Measurements from ENCODE around the gene PLA2G6.

DNA sequence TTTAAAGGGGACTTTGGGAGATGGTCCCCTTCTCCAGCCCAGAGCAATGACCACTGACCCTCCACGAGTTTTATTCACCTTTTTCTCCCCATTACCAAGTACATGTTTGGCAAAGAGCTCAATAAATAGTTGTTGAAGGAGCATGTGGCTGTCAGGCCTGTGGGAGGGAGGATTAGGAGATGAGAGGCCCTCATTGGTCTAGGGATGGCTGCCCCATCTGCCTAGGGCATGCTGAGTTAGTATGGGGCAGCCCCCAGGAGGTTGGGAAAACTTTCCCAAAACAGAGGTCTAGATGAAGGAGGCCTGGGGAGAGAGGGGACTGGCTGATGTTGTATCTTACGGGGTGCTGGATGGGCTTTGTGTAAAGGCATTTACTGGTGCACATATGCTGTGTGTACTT is 30.8 kb upstream of the PLA2G6 start:
- TF ChIP-seq EZH2 (IDR thresholded peaks at IDR 0.05; ENCODE audit: low read depth, low read length, severe bottlenecking) (no peak), POLR2AphosphoS5 (IDR thresholded peaks at IDR 0.05; ENCODE audit: low read depth, low read length) (no peak), ZNF274 (IDR thresholded peaks at IDR 0.05; ENCODE audit: borderline replicate concordance, extremely low read depth, low read length) (no peak), GTF2F1 (IDR thresholded peaks at IDR 0.05; ENCODE audit: borderline replicate concordance, low read depth, low read length) (no peak), SAP30 (IDR thresholded peaks at IDR 0.05; ENCODE audit: insufficient read depth, insufficient replicate concordance, low read length) (no peak), SP1 (IDR thresholded peaks at IDR 0.05; ENCODE audit: low read depth, low read length) (no peak), PHF8 (conservative IDR thresholded peaks at IDR 0.05; ENCODE audit: low read depth, low read length) (no peak), POLR2A (IDR thresholded peaks at IDR 0.05; ENCODE audit: control extremely low read depth in 1 of 2, low read depth in 2 of 2, low read length in 2 of 2) (no peak)
